Activated T-cell treated with anti-CD3 and anti-CD28 coated beads, Interleukin-2, amount 50 U/mL, for 72 hours (primary cell): ENCODE results near the gene LZTR1. TPM values are rescaled to one million over a fixed set of nuclear protein-coding genes. Genes with fewer than 3 reads are reported as not detected.
"Not testable (repeated sequence)": the region's sequence is repeated elsewhere in the genome, so short reads cannot be mapped to it uniquely, and the experiment has no call there.

ENCODE experiments used
- ATAC-seq, 2 donors: fragments of 150-1000 bp; cut with Tn5 transposase; replicated peaks in 1 of 2; 2 replicates each; pipeline ENCODE4 v1.10.0; 2021; ENCODE audit warnings: moderate library complexity in 2 of 2, mild to moderate bottlenecking in 1 of 2
- DNase-seq, 2 donors: peaks; one replicate each; pipeline ENCODE4 v3.0.0; 2021 to 2022; ENCODE audit warnings: mixed read lengths in 1 of 2
- H3K27ac Mint-ChIP-seq: one replicate; pipeline ENCODE4 v1.8.0; 2022; ENCODE audit warnings: mild to moderate bottlenecking, moderate library complexity, mixed read lengths
- H3K27me3 Mint-ChIP-seq: one replicate; pipeline ENCODE4 v1.8.0; 2022; ENCODE audit warnings: low read depth, mixed read lengths
- H3K36me3 Mint-ChIP-seq, 2 donors: one replicate each; pipeline ENCODE4 v1.8.0; 2022; ENCODE audit warnings: mixed read lengths in 2 of 2, mild to moderate bottlenecking in 1 of 2; ENCODE audit not compliant: insufficient read depth in 2 of 2
- H3K4me1 Mint-ChIP-seq: one replicate; pipeline ENCODE4 v1.8.0; 2022; ENCODE audit warnings: low read depth, mixed read lengths
- H3K4me3 Mint-ChIP-seq, 2 donors: one replicate each; pipeline ENCODE4 v1.8.0; 2022; ENCODE audit warnings: mild to moderate bottlenecking in 2 of 2, mixed read lengths in 2 of 2, moderate library complexity in 2 of 2
- H3K9me3 Mint-ChIP-seq, 2 donors: one replicate each; pipeline ENCODE4 v1.8.0; 2022; ENCODE audit warnings: mixed read lengths in 2 of 2
- total RNA-seq, 2 donors: library from RNA; stranded (reverse); gene quantifications; one replicate each; pipeline ENCODE4 v1.2.3, GENCODE V29; 2022

The LZTR1 gene
- total RNA-seq, 2 donors from 2014 or later: 30.6 to 42.8 TPM

- Mint-ChIP-seq H3K27me3 (peaks cover 22% of the 10 kb centered on the region), H3K27ac (no peak overlapping the region), H3K36me3 (no peaks in the 10 kb centered on the region), H3K9me3 (no peaks in the 10 kb centered on the region), H3K4me1 (peaks cover 13% of the 10 kb centered on the region), H3K4me3 (peak overlapping the region; percentile 59 to 62)
- DNase-seq: no peak
- ATAC-seq: peak; percentile 30 to 32
Observed at GRCh38 chr22:20965104-20965887, 16.8 kb upstream of the LZTR1 start.

- no peak for DNase-seq
- no peak overlapping the region for H3K27ac Mint-ChIP-seq
- peaks cover 13% of the 10 kb centered on the region for H3K4me1 Mint-ChIP-seq
- no peaks in the 10 kb centered on the region for H3K9me3 Mint-ChIP-seq
- ATAC-seq: no peak
- peaks cover 19% of the 10 kb centered on the region for H3K27me3 Mint-ChIP-seq
- no peaks in the 10 kb centered on the region for H3K36me3 Mint-ChIP-seq
- peak overlapping the region in 1 of 2 donors; percentile 59 for H3K4me3 Mint-ChIP-seq
Observed at GRCh38 chr22:20965888-20966855, 15.9 kb upstream of the LZTR1 start.

DNA sequence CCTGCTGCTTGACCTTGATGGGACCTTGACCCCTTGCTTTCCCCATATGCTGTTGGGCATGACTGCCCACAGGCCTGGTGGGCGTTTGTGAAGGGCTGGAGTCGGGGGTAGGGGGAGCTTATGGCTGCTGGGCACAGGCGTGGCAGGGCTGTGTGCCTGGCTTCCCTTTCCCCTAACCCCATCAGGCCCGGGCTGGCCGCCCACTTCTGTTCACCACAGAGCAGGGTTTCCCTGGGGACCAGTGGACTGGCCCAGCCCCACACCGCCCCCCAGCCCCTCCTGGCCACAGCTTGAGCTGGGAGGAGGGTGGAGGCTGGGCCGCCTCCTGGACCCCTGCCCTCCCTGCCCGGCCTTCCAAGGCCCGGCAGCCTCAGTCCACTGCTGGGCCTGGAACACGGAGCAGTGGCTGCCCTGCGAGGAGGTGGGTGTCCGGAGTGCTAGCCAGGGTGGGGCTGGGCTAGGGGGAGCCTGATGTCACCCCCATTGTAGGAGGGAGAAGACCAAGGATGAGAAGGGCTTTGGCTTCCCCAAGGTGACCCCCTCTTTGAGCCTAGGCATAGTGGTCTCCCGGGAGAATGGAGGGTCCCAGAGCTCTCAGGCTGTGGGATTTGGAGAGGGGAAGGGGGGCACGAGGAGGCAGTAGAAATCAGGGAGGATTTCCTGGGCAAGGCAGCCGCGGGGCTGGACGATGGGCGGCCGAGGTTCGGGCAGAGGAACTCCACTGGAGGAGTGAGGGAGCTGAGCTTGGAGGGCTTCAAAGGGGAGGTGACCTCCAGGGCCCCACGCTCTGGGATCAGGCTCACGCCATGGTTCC, 15.0 kb upstream of the LZTR1 start, which contains the start of gene AIFM3:
Gene AIFM3 (plus strand): TSS at position 373 of the 814 bp plus-strand sequence. CDS start 690 bp downstream, outside the sequence.
- no peaks in the 10 kb centered on the region for H3K9me3 Mint-ChIP-seq
- no peak within 1 kb of the TSS for H3K4me3 Mint-ChIP-seq
- DNase-seq: no peak
- H3K4me1 Mint-ChIP-seq: peaks cover 7% of the 10 kb centered on the region
- ATAC-seq: no peak
- no peak within 1 kb of the TSS for H3K27ac Mint-ChIP-seq
- H3K36me3 Mint-ChIP-seq: no peaks in the 10 kb centered on the region
- H3K27me3 Mint-ChIP-seq: peaks cover 19% of the 10 kb centered on the region

- Mint-ChIP-seq H3K27me3 (peaks cover 19% of the 10 kb centered on the region), H3K4me1 (peaks cover 6% of the 10 kb centered on the region), H3K27ac (no peak overlapping the region), H3K9me3 (no peaks in the 10 kb centered on the region), H3K36me3 (no peaks in the 10 kb centered on the region), H3K4me3 (no peak overlapping the region)
- DNase-seq (no peak), ATAC-seq (no peak)
Observed at GRCh38 chr22:20967697-20968211, 14.3 kb upstream of the LZTR1 start.

- Mint-ChIP-seq H3K4me3 (no peak overlapping the region), H3K36me3 (no peaks in the 10 kb centered on the region), H3K9me3 (no peaks in the 10 kb centered on the region), H3K27me3 (peaks cover 12% of the 10 kb centered on the region), H3K27ac (no peak overlapping the region), H3K4me1 (peaks cover 6% of the 10 kb centered on the region)
- ATAC-seq (no peak), DNase-seq (no peak)
Observed at GRCh38 chr22:20968281-20968977, 13.7 kb upstream of the LZTR1 start.

DNA sequence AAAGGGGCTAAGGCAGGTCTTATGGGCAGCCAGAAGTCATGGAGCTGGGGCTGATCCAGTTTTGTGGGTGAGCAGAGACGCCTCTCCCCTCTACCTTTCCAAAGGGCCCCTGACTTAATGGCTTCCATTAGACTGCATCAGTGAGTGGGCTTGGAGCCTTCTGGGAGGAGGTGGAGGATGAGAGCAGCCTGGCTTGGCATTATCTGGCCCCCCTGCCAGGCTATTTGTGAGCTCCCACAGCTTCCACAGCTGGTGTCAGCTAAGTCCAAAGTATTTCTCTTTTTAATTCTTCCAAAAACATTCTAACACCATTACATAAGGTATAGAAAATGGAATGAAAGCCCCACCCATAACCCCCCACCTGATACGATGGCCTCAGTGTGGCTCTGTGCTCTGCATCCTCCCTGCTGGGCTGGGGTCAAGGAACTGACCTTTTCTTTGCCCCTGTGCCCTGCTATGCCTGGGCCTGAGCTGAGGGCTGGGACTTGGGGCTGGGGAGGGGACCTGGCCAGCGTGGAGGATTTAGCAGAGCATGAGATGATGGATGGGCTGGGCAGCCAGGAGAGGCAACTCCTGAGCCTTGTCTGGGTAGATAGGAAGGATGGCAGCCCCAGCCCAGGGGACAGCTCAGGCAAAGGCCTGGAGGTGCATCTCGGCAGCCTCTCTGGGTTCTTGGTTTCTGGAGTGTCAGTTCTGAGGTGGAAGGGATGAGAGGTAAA, 11.0 kb upstream of the LZTR1 start:
- Mint-ChIP-seq H3K27ac (no peak overlapping the region), H3K9me3 (no peaks in the 10 kb centered on the region), H3K27me3 (no peaks in the 10 kb centered on the region), H3K4me1 (no peaks in the 10 kb centered on the region), H3K4me3 (no peak overlapping the region), H3K36me3 (no peaks in the 10 kb centered on the region)
- DNase-seq: no peak
- no peak for ATAC-seq

DNA sequence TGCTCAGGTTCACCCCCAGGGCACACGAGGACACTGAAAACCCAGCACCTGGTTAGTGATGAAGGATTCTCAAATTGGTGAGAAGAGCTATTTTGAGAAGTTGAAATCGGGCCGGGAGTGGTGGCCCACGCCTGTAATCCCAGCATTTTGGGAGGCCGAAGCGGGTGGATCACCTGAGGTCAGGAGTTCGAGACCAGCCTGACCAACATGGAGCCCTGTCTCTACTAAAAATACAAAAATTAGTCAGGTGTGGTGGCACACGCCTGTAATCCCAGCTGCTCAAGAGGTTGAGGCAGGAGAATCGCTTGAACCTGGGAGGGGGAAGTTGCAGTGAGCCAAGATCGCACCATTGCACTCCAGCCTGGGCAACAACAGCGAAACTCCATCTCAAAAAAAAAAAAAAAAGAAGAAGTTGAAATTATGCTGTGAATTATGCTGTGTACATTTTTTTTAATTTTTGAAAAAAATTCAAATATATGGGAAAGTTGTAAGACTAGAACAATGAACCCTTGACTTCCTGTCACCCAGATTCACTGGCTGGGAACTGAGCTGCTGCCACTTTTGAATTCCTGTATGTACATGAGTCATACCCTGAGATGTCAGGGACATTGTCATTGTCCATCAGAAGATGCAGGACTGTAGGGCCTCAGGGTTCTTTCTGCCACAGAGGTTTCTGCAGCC, 9.9 kb upstream of the LZTR1 start:
- not testable (repeated sequence) for H3K27me3 Mint-ChIP-seq, DNase-seq, H3K4me3 Mint-ChIP-seq, H3K27ac Mint-ChIP-seq, ATAC-seq, H3K36me3 Mint-ChIP-seq, H3K9me3 Mint-ChIP-seq, H3K4me1 Mint-ChIP-seq

GRCh38 chr22:20972933-20973577, 9.0 kb upstream of the LZTR1 start:
- Mint-ChIP-seq H3K27me3 (no peaks in the 10 kb centered on the region), H3K27ac (no peak overlapping the region), H3K36me3 (no peaks in the 10 kb centered on the region), H3K4me3 (no peak overlapping the region), H3K4me1 (peaks cover 4% of the 10 kb centered on the region), H3K9me3 (no peaks in the 10 kb centered on the region)
- no peak for ATAC-seq
- no peak for DNase-seq

DNA sequence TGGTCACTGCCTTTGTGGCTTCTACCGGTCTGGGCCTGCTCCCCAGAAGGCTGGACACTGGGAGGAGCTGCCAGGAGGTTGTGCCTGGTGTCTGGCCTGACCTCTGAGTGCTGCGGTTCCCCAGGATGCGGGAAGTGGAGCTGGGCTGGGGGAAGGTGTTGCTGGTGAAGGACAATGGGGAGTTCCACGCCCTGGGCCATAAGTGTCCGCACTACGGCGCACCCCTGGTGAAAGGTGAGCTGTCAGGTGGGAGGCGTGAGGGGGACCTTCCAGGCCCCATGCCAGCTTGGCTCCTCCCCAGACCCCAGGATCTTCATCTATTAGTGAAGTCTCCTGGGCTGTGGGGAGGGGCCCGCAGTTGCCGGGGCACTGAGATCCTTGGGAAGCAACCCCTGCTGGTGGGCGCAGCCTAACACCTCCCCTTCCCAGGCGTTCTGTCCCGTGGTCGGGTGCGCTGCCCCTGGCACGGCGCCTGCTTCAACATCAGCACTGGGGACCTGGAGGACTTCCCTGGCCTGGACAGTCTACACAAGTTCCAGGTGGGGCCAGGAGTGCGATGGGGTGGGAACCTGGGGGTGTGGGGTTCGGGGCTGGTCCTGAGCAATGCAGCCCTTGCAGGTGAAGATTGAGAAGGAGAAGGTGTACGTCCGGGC, 8.3 kb upstream of the LZTR1 start:
- Mint-ChIP-seq H3K9me3 (peaks cover under 1 to 4% of the 10 kb centered on the region in 2 donors), H3K36me3 (peaks cover under 1 to 5% of the 10 kb centered on the region in 2 donors), H3K4me3 (no peak overlapping the region), H3K27me3 (no peaks in the 10 kb centered on the region), H3K27ac (no peak overlapping the region), H3K4me1 (peaks cover 5% of the 10 kb centered on the region)
- DNase-seq: no peak
- ATAC-seq: no peak

DNA sequence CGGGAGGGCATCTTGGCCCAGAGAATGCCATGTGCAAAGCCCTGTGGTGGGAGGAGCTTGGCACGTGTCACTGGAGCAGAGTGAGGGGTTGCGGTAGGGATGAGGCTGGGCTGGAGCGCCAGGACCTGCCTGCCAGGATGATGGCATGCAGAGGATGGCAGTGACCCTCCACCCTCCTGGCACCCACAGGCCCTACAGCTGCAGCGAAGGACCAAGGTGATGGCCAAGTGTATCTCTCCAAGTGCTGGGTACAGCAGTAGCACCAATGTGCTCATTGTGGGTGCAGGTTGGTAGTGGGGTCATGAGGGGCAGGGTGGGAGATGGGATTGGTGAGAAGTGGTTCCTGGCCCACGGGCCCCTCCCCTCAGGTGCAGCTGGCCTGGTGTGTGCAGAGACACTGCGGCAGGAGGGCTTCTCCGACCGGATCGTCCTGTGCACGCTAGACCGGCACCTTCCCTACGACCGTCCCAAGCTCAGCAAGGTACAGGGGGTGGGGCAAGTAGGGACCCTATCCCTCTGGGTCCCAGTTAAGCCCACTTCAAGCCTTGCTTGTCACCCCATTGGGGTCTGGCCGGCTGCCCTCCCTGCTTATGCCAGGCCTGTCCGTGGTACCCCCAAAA, 7.7 kb upstream of the LZTR1 start:
- peaks cover 3 to 6% of the 10 kb centered on the region in 2 donors for H3K9me3 Mint-ChIP-seq
- no peak for ATAC-seq
- no peak overlapping the region for H3K27ac Mint-ChIP-seq
- H3K4me3 Mint-ChIP-seq: no peak overlapping the region
- H3K27me3 Mint-ChIP-seq: no peaks in the 10 kb centered on the region
- peaks cover 3 to 9% of the 10 kb centered on the region in 2 donors for H3K36me3 Mint-ChIP-seq
- no peak for DNase-seq
- H3K4me1 Mint-ChIP-seq: peaks cover 12% of the 10 kb centered on the region
